Thyroid gland (tissue), 4 donors: ENCODE data around the gene FAM25G. TPM values are rescaled to one million over a fixed set of nuclear protein-coding genes. Genes with fewer than 3 reads are reported as not detected.
"Not testable (repeated sequence)": the region's sequence is repeated elsewhere in the genome, so short reads cannot be mapped to it uniquely, and the experiment has no call there.

Source experiments
- DNase-seq, 2 donors: peaks; one replicate each; pipeline ENCODE4 v3.0.0-alpha.2; 2019
- H3K27ac ChIP-seq, 3 donors: fragments of 200-600 bp; sonication (generic); 1 replicate in 2 of 3; 2 replicates in 1 of 3; pipeline ENCODE4 v1.5.1; 2016 to 2019; ENCODE audit warnings: mild to moderate bottlenecking in 1 of 3, moderate library complexity in 1 of 3
- H3K27me3 ChIP-seq: fragments of 200-600 bp; sonication (generic); one replicate; pipeline ENCODE4 v1.5.1; 2019
- H3K36me3 ChIP-seq, 2 donors: fragments of 200-600 bp; sonication (generic); one replicate each; pipeline ENCODE4 v1.5.1; 2016 to 2019
- H3K4me1 ChIP-seq, 2 donors: fragments of 200-600 bp; sonication (generic); one replicate each; pipeline ENCODE4 v1.5.1; 2017 to 2019
- H3K4me3 ChIP-seq, 3 donors: fragments of 200-600 bp; sonication (generic); replicated peaks in 1 of 3; 1 replicate in 2 of 3; 2 replicates in 1 of 3; pipeline ENCODE4 v1.5.1; 2016; ENCODE audit warnings: mild to moderate bottlenecking in 1 of 3
- H3K9me3 ChIP-seq: fragments of 200-600 bp; sonication (generic); one replicate; pipeline ENCODE4 v1.5.1; 2017
- WGBS, 2 donors: methylation state at CpG; one replicate each; pipeline ENCODE4 v1.1.5; 2017; 5-methylcytosine and 5-hydroxymethylcytosine counted together
- intact Hi-C: fragments of 100-400 bp; cut with DNase I; formaldehyde crosslinking; loops from one replicate; pipeline ENCODE4 v1.15.1; 2023
- total RNA-seq, 4 donors: library from RNA; depleted of rRNA; stranded (reverse); fragments of >200 nt; gene quantifications; one replicate each; pipeline ENCODE4 v1.2.3, GENCODE V29; 2016

The FAM25G gene
- not detected for total RNA-seq

GRCh38 chr10:47491600-47491999, at the start of gene FAM25G:
Gene FAM25G, minus strand, starts transcription at chr10:47491700. Its CDS starts 26 bp downstream, at chr10:47491674.
- H3K9me3 ChIP-seq, H3K27me3 ChIP-seq, H3K4me1 ChIP-seq, H3K4me3 ChIP-seq, H3K36me3 ChIP-seq, intact Hi-C loops, DNase-seq, H3K27ac ChIP-seq: not testable (repeated sequence)
- no CpG with 5 or more reads among the region's 9 CpGs for WGBS, 2 donors

GRCh38 chr10:47536430-47536829, 44.9 kb upstream of the FAM25G start:
- DNase-seq, H3K27me3 ChIP-seq, H3K27ac ChIP-seq, H3K4me3 ChIP-seq, H3K36me3 ChIP-seq, H3K9me3 ChIP-seq, intact Hi-C loops, H3K4me1 ChIP-seq: not testable (repeated sequence)
- 85 to 89% methylated on average over 2 of the region's 3 CpGs for WGBS, 2 donors

GRCh38 chr10:47523475-47523874, 32.0 kb upstream of the FAM25G start, which contains the start of gene AGAP9:
Gene AGAP9, minus strand, starts transcription at chr10:47523638. Its CDS starts 112 bp downstream, at chr10:47523526.
- DNase-seq, intact Hi-C loops: not testable (repeated sequence)

GRCh38 chr10:47502313-47502712, 10.8 kb upstream of the FAM25G start:
- H3K36me3 ChIP-seq, H3K27ac ChIP-seq, intact Hi-C loops, H3K9me3 ChIP-seq, H3K27me3 ChIP-seq, H3K4me1 ChIP-seq, DNase-seq, H3K4me3 ChIP-seq: not testable (repeated sequence)
- 74 to 85% methylated on average over 3 to 5 of the region's 9 CpGs for WGBS, 2 donors

More at GRCh38 chr10:47523475-47523874, 32.0 kb upstream of the FAM25G start, which contains the start of gene AGAP9:
- H3K4me3 ChIP-seq, H3K27me3 ChIP-seq, H3K4me1 ChIP-seq, H3K36me3 ChIP-seq, H3K9me3 ChIP-seq, H3K27ac ChIP-seq: not testable (repeated sequence)
- WGBS, 2 donors, result no CpG with 5 or more reads among the region's 20 CpGs

- intact Hi-C loops, H3K27ac ChIP-seq, H3K4me1 ChIP-seq, H3K4me3 ChIP-seq, H3K27me3 ChIP-seq, H3K9me3 ChIP-seq, H3K36me3 ChIP-seq, DNase-seq: not testable (repeated sequence)
- WGBS, 2 donors, result no CpG with 5 or more reads among the region's 6 CpGs
Observed at GRCh38 chr10:47494226-47494625, 2.7 kb upstream of the FAM25G start.

- H3K27ac ChIP-seq, H3K27me3 ChIP-seq, H3K36me3 ChIP-seq, H3K4me3 ChIP-seq, H3K9me3 ChIP-seq, H3K4me1 ChIP-seq, intact Hi-C loops, DNase-seq: not testable (repeated sequence)
- no CpG with 5 or more reads among the region's 7 CpGs for WGBS, 2 donors
Observed at GRCh38 chr10:47489630-47490029, 1.9 kb downstream of the FAM25G start.

- H3K4me1 ChIP-seq, H3K4me3 ChIP-seq, H3K9me3 ChIP-seq, H3K27me3 ChIP-seq, DNase-seq, intact Hi-C loops, H3K27ac ChIP-seq, H3K36me3 ChIP-seq: not testable (repeated sequence)
- 51 to 88% methylated on average over 2 to 3 of the region's 4 CpGs for WGBS, 2 donors
Observed at GRCh38 chr10:47485943-47486342, 5.6 kb downstream of the FAM25G start.

- H3K36me3 ChIP-seq, H3K27me3 ChIP-seq, DNase-seq, intact Hi-C loops, H3K27ac ChIP-seq, H3K4me1 ChIP-seq, H3K9me3 ChIP-seq, H3K4me3 ChIP-seq: not testable (repeated sequence)
- WGBS, 2 donors, result 95 to 96% methylated on average over 8 to 10 of the region's 11 CpGs
Observed at GRCh38 chr10:47484786-47485185, 6.7 kb downstream of the FAM25G start.

GRCh38 chr10:47483923-47484322, 7.6 kb downstream of the FAM25G start, which contains the start of gene ANXA8:
Gene ANXA8, minus strand, starts transcription at chr10:47484115. Its CDS starts 182 bp downstream, at chr10:47483933.
- H3K4me1 ChIP-seq, H3K27me3 ChIP-seq, intact Hi-C loops, H3K36me3 ChIP-seq, H3K4me3 ChIP-seq, DNase-seq, H3K27ac ChIP-seq, H3K9me3 ChIP-seq: not testable (repeated sequence)
- WGBS, 2 donors, result 93 to 100% methylated on average over 1 to 3 of the region's 11 CpGs

- H3K36me3 ChIP-seq, H3K27ac ChIP-seq, H3K4me3 ChIP-seq, H3K9me3 ChIP-seq, DNase-seq, intact Hi-C loops, H3K4me1 ChIP-seq, H3K27me3 ChIP-seq: not testable (repeated sequence)
- WGBS, 2 donors, result no CpG with 5 or more reads among the region's 1 CpG
Observed at GRCh38 chr10:47482367-47482766, 9.1 kb downstream of the FAM25G start.

- DNase-seq, H3K27ac ChIP-seq, intact Hi-C loops, H3K36me3 ChIP-seq, H3K4me3 ChIP-seq, H3K4me1 ChIP-seq, H3K27me3 ChIP-seq, H3K9me3 ChIP-seq: not testable (repeated sequence)
- 90% methylated on average over 2 of the region's 6 CpGs; no CpG with 5 or more reads in 1 of the 2 donors for WGBS, 2 donors
Observed at GRCh38 chr10:47481768-47482181, 9.7 kb downstream of the FAM25G start.

- not testable (repeated sequence) for H3K9me3 ChIP-seq
Observed at GRCh38 chr10:47481182-47481766, 10.2 kb downstream of the FAM25G start.

GRCh38 chr10:47480133-47480532, 11.4 kb downstream of the FAM25G start:
- H3K4me1 ChIP-seq, H3K9me3 ChIP-seq, H3K27me3 ChIP-seq, H3K36me3 ChIP-seq, H3K4me3 ChIP-seq, intact Hi-C loops, H3K27ac ChIP-seq, DNase-seq: not testable (repeated sequence)
- no CpG with 5 or more reads among the region's 3 CpGs for WGBS, 2 donors

More at GRCh38 chr10:47481182-47481766, 10.2 kb downstream of the FAM25G start:
- H3K4me3 ChIP-seq, H3K36me3 ChIP-seq, DNase-seq, H3K4me1 ChIP-seq, H3K27ac ChIP-seq, H3K27me3 ChIP-seq, intact Hi-C loops: not testable (repeated sequence)
- WGBS, 2 donors, result no CpG with 5 or more reads among the region's 10 CpGs
